GM12891 (cell line): Measurements from ENCODE around the gene TRAF7.
"Not testable (repeated sequence)": the region's sequence is repeated elsewhere in the genome, so short reads cannot be mapped to it uniquely, and the experiment has no call there.

ENCODE experiments used
- POLR2A ChIP-seq: IDR thresholded peaks from 2 replicates; pipeline ENCODE4 v1.6.1; 2011; ENCODE audit warnings: low read depth, low read length, control low read depth
- POLR2AphosphoS5 ChIP-seq: IDR thresholded peaks from 2 replicates; pipeline ENCODE4 v1.6.1; 2011; ENCODE audit warnings: low read depth, low read length, control low read depth
- POU2F2 ChIP-seq: IDR thresholded peaks from 2 replicates; pipeline ENCODE4 v1.6.1; 2011; ENCODE audit warnings: low read depth, mild to moderate bottlenecking, control low read depth, low read length, moderate library complexity
- TAF1 ChIP-seq: IDR thresholded peaks from 2 replicates; pipeline ENCODE4 v1.6.1; 2011; ENCODE audit warnings: low read depth, low read length, control low read depth

- TF ChIP-seq POLR2AphosphoS5, TAF1, POLR2A, POU2F2: not testable (repeated sequence)
Observed at GRCh38 chr16:2125609-2126008, 30.0 kb upstream of the TRAF7 start.
